NCI-H524 treated with DMSO at 0.1 percent for 48 hours (cell line): ENCODE measurements around the gene MAGEA6.

ENCODE experiments used
- DNase-seq: peaks from one replicate; lab custom pipeline; 2025; lab: John Stamatoyannopoulos, UW

The MAGEA6 gene

GRCh38 chrX:152733261-152733975, 36.1 kb downstream of the MAGEA6 start, which contains the start of the genes CSAG1 and MAGEA12:
TSS of gene CSAG1 (minus strand) at chrX:152733721. CDS start at chrX:152732460, 1,261 bp downstream.
TSS of gene MAGEA12 (plus strand) at chrX:152733757. CDS start at chrX:152736162, 2,405 bp downstream.
- no peak for DNase-seq

DNA sequence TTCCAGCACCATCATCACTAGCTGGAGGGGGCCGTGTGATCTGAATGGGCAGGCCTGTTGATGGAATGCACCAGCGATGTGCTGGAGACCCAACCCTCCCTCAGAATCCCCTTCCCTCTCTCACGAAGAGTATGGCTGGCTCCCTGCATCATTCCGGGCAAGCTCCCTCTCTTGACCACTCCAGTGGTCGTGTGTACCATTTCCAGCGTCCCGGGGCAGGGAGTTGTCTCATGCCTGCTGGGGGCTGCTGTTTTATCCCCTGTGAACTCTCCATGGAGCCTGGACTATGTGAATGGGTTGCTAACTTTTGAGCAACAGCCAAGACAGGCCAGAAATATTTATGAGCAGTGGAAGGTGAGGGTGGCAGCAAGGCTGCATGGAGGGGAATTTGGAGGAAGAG, 44.1 kb downstream of the MAGEA6 start:
- DNase-seq, result no peak
